Left hindlimb (tissue), 1 donor: ENCODE measurements around the gene VTI1A.
"Not testable (repeated sequence)": the region's sequence is repeated elsewhere in the genome, so short reads cannot be mapped to it uniquely, and the experiment has no call there.

Experiments used
- DNase-seq: peaks from one replicate; pipeline ENCODE4 v3.0.0-alpha.2; 2018

Gene VTI1A

GRCh38 chr10:112446855-112447619 is at the start of gene VTI1A, which contains the start of gene ZDHHC6:
TSS of gene VTI1A (plus strand) at chr10:112447215. CDS start at chr10:112447374, 159 bp downstream.
TSS of gene ZDHHC6 (minus strand) at chr10:112446914. CDS start at chr10:112445436, 1,478 bp downstream.
- peak; percentile 86 for DNase-seq

GRCh38 chr10:112397592-112397991 is 49.4 kb upstream of the VTI1A start:
- no peak for DNase-seq

GRCh38 chr10:112402917-112403316 is 44.1 kb upstream of the VTI1A start:
- no peak for DNase-seq

GRCh38 chr10:112404617-112405016 is 42.4 kb upstream of the VTI1A start:
- no peak for DNase-seq

GRCh38 chr10:112406806-112407205 is 40.2 kb upstream of the VTI1A start:
- DNase-seq: not testable (repeated sequence)

- no peak for DNase-seq
Measured at GRCh38 chr10:112407696-112408095, 39.3 kb upstream of the VTI1A start.

GRCh38 chr10:112409299-112409698 is 37.7 kb upstream of the VTI1A start:
- DNase-seq: no peak

GRCh38 chr10:112409755-112410154 is 37.3 kb upstream of the VTI1A start:
- DNase-seq: no peak

GRCh38 chr10:112412696-112413095 is 34.3 kb upstream of the VTI1A start:
- no peak for DNase-seq

GRCh38 chr10:112421731-112422130 is 25.3 kb upstream of the VTI1A start:
- no peak for DNase-seq

- DNase-seq: no peak
Measured at GRCh38 chr10:112424651-112425050, 22.4 kb upstream of the VTI1A start.

GRCh38 chr10:112426111-112426510 is 20.9 kb upstream of the VTI1A start:
- no peak for DNase-seq

- no peak for DNase-seq
Measured at GRCh38 chr10:112429147-112429546, 17.9 kb upstream of the VTI1A start.

GRCh38 chr10:112429654-112430230 is 17.3 kb upstream of the VTI1A start:
- no peak for DNase-seq

- no peak for DNase-seq
Measured at GRCh38 chr10:112433136-112433535, 13.9 kb upstream of the VTI1A start.

GRCh38 chr10:112434988-112435619 is 11.9 kb upstream of the VTI1A start:
- no peak for DNase-seq

- no peak for DNase-seq
Measured at GRCh38 chr10:112438356-112438755, 8.7 kb upstream of the VTI1A start.

GRCh38 chr10:112441520-112441919 is 5.5 kb upstream of the VTI1A start:
- DNase-seq: no peak

- DNase-seq: no peak
Measured at GRCh38 chr10:112442063-112442462, 5.0 kb upstream of the VTI1A start.

- no peak for DNase-seq
Measured at GRCh38 chr10:112446055-112446854, 760 bp upstream of the VTI1A start.

- DNase-seq: no peak
Measured at GRCh38 chr10:112447620-112447928, 559 bp downstream of the VTI1A start.

GRCh38 chr10:112448888-112449287 is 1.9 kb downstream of the VTI1A start:
- no peak for DNase-seq
